ENCODE data around the gene OGA.

OGA gene

DNA sequence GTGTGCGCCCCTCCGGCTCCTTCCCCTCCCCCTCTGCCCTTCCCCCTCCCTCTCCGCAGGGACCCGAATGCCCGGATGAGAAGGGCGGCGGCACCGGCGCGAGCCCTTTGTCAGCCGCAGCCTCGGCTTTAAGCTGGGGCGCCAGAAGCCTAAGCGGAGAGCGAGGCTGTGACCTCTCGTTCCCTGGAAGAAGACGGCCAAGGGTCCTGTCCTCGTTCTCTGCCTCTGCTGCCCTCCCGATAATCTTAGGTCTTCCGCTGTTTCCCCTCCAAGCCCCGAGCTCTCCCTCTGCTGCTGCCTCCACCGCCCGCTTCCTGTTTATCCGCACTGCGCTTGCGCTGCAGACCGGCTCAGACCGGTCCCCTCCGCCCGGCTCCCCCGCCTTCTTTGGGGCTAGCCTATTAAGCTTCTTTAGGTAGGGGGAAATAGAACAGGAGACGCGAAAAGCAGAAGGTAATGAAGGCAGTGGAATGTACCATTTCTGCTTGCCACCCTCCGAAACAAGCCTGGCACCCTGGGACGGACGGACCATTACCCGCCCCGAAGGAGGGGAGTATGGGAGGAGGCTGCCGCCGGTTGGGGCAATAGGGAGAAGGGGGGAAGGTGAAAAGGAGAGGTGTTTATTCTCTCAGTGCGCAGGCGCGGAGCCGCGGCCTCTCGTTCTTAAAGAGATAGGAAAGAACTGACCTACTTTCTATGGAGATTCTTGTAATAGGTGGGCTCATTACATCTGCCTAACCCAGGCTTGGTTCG lies at the start of gene OGA:
OGA (minus strand) TSS at position 326 of the 753 bp plus-strand sequence. CDS start 422 bp downstream, outside the sequence.
- peak; percentile 98 for DNase-seq

DNA sequence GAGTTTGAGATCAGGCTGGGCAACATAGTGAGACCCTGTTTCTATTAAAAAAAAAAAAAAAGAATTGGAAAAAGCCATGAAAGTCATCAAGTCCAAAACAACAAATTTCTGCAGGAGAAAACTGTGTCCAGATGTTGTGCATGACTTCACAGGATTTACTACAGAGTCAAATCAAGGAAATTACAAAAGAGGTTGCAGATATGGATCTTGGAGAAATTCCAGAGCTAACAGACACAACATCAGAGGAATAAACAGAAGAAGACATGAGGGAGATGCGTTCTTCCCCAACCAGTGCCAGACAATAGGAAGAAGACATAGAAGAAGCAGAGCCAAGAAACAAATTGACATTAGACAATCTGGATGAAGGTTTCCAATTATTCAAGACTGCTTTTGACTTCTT lies 49.7 kb upstream of the OGA start:
- no peak for DNase-seq

GRCh38 chr10:101859530-101859929 lies 41.3 kb upstream of the OGA start:
- no peak for DNase-seq

GRCh38 chr10:101858723-101859500 lies 40.7 kb upstream of the OGA start:
- DNase-seq = no peak

DNA sequence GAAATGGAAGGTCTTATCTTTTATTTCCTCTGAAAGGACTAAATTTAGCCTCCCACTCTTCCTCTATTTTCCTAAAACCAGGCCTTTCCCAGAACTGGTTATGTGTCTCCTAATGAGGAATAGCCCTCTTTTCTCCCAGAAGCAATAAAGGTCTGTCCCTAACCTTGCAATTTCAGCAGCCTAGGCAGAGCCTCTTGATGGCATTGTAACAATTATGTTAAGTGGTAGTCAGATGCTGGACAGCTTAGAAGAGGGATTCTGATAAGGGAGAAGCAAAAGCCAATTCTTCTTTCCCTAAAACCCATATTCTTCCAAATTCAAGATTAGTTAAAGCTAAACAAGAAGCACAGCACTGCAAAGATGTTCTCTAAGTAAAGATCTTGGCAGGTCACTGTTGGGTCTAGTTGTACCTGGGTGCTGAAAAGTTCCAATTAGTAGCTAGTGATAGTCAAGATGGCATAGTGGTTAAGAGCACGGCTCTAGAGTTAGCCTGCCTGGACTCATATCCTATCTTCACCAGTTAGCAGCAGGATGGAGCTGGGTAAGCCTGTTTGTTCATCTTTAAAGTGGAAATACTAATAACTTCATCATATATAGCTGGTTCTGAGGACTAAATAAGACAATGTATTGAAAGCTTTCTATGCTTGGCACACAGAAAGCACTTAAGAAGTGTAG lies 39.7 kb upstream of the OGA start:
- DNase-seq = no peak

DNA sequence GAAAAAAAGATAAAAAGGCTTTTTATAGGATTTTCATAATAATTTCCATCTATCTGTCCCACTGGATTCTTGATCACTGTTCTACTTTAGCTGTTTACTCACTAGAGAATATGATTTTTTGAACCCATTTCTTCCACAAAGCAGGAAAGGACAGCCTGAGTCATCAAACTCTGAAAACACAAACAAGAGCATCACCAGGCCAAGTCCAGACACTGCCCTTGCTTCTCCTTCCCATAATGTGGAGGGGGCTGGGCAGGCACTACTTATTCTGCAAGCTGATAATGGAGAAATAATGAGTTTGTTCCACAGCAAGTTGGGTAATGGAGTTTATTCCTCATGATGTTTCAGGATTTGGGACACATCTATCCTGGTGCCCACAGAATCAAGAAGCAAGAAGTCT lies 38.4 kb upstream of the OGA start:
- no peak for DNase-seq

DNA sequence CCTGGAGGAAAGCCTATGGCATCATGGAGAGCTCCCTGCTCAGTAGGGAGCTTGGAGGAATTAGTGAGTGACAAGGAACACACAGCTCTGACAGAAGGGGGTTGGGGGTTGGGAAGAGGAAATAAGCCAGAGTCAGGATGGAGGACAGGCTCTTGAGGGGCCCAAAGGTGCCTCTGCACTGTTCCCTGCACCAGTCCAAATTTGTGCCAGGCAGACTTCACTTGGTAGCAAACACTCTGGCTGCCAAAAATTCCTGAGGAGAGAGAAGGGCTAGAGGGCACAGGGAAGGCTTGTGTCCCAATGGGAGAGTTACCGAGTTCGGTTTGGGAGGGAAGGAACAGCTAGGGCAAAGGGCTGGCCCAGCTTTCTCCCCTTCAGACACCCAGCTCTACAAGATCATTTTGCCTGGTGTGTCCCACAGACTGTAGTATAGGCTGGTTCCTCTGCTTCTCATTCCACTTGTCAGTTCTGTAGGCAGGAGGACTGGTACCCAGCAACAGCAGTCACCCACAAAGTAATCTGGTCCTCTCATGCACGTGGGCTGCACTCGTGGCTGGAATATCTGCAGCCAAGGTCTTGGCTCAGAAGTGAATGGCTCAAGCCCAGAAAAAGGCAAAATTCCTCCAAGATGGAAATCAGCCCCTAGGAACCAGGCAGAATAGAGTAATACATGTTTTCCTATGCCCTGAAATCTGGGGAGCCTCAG lies 33.3 kb upstream of the OGA start:
- DNase-seq = no peak

DNA sequence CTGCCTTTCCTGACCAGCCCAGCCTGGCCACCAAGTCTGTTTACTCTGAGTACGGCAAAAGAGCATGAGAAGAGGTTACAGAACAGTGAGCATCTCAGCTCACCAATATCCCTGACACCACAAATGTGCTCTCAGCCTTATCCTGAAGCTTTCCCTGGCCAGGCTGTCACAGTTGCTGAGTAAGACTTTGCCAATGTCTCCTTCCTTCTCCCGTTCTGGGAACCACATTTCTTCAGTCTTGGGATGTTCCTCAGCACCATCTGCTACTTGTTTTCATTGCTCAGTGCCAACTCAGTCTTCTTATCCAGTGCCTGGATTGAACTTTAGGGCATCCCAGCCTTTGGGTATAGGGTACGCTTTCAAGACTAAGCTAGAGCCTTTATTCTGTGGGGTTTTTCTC lies 32.5 kb upstream of the OGA start:
- DNase-seq = no peak

GRCh38 chr10:101848894-101849351 lies 30.7 kb upstream of the OGA start:
- no peak for DNase-seq

DNA sequence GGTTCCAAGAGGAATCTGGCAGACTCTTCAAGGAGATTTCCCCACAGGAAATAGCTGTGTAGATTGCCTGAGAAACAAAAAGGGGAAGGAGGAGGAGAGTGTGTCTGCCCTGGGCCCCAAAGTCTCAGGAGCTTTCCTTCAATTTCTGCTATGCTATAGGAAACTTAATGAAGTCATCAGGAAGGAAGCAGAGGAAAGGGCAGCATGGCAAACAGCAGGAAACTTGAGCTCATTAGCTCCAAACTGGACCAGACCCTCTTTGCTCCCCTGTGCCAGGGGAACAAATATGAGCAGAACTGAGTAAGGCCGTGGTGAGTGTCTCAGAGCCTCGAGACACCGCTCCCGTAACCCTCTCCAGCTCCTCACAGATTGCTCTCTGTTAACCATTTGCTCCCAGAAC lies 30.2 kb upstream of the OGA start:
- no peak for DNase-seq

- DNase-seq = no peak
These were observed 27.6 kb upstream of the OGA start for GRCh38 chr10:101845893-101846292.

DNA sequence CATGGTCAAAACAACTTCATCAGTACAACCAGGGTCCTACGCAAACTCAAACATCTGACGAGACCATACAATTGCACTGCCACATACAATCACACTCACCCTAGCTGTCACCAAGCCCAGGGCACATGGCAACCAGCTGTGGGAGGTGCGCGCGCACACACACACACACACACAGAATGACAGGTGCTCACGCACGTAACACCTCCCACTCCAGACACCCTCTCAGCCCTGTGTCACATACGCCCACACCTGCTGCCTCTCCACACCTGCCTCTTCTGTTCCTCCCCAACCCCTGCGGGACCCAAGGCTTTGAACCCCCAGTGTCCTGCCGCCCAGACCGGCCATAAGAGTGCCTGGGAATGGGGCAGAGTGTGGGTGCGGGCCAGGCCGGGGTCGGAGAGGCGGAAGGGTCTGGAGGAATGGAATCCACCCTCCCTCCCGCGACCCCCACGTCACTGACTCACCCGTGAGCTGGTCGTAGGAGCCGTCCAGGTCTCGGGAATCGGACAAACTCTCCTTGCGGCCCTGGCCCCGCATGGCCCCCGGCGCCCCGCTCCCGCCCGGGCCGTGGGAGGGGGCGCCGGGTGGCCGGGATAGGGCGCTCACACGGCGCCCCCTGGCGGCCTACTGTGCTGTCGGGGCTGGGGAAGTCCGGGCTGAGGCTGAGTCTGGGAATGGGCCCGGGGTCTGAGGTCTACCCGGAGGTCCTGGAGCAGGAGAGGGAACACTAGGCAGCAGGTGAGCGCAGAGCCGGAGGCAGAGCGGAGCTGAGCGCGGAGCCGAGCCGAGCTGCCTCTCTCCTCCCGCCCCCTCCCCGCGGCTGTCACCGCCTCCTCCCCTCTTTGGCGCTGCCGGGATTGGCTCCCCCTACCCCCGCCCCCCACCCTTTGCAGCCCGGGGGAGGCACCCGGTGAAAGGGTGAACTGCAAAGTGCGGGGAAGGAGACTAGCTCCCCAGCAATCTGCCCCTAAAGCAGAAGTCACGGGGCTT lies 25.1 kb upstream of the OGA start, which contains the start of gene KCNIP2:
KCNIP2 (minus strand) TSS at position 769 of the 990 bp plus-strand sequence; CDS start at position 537, 232 bp downstream.
- DNase-seq = peak; percentile 46 to 62

GRCh38 chr10:101841826-101842225 lies 23.6 kb upstream of the OGA start:
- no peak for DNase-seq

DNA sequence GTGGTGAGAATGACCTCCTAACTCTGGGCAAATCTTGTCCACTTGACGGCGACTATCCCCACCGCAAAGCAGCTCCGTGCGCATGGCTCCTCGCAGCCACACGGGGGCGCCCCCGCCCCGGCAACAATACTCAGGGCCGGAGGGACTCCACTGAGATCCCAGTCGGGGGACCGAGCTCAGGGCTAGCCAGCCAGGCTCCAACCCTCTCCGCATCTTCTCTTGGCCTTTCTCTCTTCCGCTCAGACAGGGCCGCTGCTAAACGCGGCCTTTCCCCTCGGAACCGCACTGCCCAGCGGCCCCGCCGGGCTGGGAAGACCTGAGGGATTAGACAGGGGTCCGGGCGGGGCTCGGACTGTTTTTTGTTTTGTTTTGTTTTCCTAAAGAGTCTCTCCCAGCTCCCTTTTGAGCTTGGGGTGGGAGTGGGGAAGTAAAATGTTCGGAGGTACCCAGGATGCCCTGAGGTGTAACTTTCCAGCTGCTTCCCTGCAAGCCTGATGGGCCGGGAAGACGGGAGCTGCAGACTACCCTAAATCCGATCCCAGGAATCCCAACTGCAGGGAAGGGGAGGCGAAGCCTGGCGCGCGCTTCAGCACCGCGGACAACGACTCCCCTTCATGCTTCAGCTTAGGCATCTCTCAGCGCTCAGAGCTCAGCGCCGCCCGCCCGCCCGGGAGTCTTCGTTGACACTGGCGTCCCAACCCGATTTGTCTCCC lies 22.7 kb upstream of the OGA start:
- peak; percentile 52 to 65 for DNase-seq

DNA sequence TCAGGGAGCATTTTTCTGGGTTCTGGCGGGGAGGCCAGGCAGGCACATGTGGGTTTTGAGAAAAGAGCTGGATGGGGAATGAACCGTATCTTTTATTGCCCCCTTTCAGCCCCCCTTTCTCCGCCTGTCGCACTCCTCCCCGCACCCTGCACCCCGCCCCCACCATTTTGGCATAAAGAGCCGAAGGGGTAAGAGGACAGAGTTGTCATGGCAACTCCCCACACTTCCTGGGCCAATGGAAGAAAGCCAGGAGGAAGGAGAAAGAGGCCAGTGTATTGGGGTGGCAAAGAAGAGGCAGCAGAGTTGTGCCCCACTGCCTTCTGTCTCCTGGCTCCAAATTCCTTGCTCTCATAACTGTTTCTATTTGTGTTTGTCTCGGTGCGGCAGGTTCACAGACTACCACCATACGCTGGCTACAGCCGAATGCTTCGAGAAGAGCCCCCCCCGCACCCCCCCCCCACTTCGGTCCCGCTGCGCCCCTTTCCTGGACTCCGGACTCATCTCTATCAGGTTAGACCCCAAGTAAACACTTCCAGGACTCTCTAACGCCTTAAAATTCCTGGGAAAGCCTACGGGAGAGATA lies 21.9 kb upstream of the OGA start:
- peak in 1 of 2 experiments; percentile 13 for DNase-seq

- peak; percentile 6 to 7 for DNase-seq
These were observed 21.3 kb upstream of the OGA start for GRCh38 chr10:101839416-101840063.

DNA sequence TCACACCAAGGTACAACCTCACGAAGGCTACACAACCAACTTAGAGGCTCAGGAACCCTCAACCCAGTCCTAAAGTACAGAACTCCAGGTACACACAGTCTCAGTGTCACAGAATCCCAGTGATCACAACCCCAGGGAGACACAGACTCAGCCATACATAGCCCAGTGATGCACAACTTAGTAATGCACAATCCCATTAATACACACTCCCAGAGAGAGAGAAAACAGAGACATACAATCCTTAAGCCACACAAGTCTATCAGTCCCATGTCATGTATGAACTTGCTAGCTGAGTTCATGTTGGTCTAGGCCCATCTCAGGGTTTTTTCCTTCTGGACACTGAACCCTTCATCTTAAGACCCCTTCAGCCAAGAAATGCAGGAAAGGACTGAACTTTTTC lies 20.8 kb upstream of the OGA start:
- no peak for DNase-seq

DNA sequence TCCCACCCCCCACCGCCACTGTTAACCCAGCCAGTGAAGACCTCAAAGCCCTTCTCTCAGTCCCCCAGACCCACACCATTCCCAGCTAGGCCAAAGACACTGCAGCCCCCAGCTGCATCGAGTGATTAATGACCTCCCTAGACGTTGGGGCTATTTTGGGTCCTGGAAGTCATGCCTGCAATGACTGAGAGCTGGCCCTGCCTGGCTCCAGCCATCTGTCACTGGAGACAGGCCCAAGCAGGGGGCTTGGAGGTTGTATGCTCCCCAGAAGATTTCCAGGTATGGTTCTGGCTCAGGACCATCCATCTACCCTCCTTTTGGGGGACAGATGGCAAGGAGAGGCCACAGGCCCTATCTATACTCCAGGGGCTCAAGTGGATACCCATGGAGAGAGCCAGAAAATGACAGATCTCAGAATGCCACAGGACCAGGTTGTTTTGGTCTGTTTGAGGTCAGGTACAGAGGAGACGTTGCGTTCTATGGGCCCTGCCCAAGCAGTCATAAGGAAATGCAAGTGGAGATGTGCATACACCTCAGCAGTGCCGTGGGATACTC lies 20.2 kb upstream of the OGA start:
- no peak for DNase-seq

GRCh38 chr10:101837748-101838147 lies 19.5 kb upstream of the OGA start:
- no peak for DNase-seq

DNA sequence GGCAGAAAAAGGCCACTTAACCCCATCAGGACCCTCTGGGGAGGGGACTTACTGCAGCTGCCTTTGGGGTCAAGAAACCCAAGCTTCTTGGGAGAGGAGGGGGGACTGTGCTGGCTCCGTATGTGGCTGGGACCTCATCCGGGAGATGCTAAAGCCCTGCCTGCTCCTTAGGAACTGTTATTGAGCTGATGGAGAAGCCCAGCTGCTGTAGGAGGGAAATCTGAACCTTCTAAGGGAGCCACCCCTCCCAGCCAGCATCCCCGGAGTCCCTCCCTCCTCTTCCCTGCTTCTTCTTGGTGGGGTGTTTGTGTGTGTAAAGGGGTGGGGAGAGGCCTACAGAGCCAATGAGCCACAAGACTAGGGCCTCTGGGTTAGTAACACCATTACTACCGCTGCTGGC lies 17.1 kb upstream of the OGA start:
- DNase-seq = no peak

All from NCI-H2081 (cell line).